AG09319 (cell line): ENCODE measurements around the gene GBF1.

Experiments
- DNase-seq: peaks from one replicate; pipeline ENCODE4 v3.0.0-alpha.2; 2010; ENCODE audit warnings: low read depth; ENCODE audit errors: extremely low read depth
- TF ChIP-seq, protein P1 (sequence below): IDR thresholded peaks from 2 replicates; pipeline ENCODE4 v1.5.1; 2011; ENCODE audit warnings: low read depth, mild to moderate bottlenecking, inconsistent platforms, low read length, moderate library complexity

Gene GBF1

DNA sequence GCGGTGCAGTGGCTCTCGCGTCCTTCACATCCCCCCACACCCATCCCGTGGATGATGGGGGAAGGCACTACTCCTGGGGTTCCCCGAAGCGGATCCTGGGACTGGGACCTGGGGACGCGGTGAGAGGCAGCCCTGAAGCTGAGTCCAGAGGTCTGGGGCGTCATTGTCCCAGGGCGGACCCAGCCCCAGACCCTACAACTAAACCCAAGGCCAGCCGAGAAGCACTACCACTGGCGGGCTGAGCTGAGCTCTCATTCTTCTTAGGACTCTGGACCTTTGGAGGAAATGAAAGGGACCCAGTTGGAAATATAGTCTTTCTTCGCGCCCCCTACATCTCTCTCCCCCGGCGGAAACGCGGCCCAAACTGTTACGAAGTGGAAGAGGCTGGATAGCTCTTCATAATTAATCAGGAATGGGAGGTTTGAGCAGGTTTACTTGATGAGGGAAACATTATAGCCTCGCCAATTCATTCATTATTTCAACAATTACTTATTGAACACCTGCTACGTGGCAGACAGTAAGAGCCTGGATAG is 174.9 kb downstream of the GBF1 start:
- TF ChIP-seq, protein P1, sequence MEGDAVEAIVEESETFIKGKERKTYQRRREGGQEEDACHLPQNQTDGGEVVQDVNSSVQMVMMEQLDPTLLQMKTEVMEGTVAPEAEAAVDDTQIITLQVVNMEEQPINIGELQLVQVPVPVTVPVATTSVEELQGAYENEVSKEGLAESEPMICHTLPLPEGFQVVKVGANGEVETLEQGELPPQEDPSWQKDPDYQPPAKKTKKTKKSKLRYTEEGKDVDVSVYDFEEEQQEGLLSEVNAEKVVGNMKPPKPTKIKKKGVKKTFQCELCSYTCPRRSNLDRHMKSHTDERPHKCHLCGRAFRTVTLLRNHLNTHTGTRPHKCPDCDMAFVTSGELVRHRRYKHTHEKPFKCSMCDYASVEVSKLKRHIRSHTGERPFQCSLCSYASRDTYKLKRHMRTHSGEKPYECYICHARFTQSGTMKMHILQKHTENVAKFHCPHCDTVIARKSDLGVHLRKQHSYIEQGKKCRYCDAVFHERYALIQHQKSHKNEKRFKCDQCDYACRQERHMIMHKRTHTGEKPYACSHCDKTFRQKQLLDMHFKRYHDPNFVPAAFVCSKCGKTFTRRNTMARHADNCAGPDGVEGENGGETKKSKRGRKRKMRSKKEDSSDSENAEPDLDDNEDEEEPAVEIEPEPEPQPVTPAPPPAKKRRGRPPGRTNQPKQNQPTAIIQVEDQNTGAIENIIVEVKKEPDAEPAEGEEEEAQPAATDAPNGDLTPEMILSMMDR = no peak
- no peak for DNase-seq

DNA sequence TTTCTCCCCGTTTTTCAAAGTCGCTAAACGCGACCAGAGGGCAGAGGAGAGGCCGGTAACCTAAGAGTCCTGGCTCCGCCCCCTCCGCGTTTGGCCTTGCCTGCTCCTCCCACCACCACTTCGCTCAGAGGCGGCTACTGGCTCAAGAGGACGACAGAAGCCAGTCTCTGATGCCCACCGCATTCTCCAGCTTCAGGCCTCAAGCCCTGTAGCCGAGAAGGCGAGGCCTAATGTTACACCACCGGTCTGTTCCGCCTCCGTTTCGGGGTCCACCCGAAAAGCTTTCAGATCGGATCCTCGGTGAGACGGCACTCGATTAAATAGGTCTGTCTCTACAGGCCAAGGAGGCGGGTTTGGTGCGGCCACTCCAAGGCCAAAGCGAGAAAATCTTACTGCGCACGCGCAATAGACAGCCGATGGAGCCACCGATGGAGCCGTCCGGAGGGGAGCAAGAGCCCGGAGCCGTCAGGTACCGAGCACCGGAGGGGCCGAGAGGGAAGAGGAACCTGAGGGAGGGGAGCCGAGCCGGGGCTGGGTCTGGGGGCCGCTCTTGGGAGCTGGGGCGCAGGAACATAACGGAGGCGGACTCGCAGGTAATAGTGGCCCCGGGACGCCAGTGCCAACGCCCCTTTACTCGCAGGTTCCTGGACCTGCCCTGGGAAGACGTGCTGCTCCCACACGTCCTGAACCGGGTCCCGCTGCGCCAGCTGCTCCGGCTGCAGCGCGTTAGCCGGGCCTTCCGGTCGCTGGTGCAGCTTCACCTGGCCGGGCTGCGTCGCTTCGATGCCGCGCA is 175.6 kb downstream of the GBF1 start, which contains the start of gene FBXL15:
FBXL15 (plus strand) TSS at position 123 of the 793 bp plus-strand sequence; CDS start at position 417, 294 bp downstream.
- DNase-seq = peak; percentile 90
- TF ChIP-seq, protein P1 = no peak

DNA sequence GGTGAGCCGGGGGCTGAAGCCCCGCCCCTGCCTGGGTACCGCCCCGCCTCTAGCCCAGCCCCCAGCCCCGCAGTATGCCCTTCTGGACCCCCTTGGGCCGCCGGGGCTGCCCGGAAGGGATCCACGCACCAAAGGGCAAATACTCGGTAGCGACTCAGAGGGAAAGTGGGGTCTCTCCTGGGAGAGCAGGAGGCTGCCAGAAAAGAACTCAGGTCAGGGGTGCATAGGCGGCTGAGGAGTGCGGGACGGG is 176.1 kb downstream of the GBF1 start:
- no peak for DNase-seq
- TF ChIP-seq, protein P1 = no peak

DNA sequence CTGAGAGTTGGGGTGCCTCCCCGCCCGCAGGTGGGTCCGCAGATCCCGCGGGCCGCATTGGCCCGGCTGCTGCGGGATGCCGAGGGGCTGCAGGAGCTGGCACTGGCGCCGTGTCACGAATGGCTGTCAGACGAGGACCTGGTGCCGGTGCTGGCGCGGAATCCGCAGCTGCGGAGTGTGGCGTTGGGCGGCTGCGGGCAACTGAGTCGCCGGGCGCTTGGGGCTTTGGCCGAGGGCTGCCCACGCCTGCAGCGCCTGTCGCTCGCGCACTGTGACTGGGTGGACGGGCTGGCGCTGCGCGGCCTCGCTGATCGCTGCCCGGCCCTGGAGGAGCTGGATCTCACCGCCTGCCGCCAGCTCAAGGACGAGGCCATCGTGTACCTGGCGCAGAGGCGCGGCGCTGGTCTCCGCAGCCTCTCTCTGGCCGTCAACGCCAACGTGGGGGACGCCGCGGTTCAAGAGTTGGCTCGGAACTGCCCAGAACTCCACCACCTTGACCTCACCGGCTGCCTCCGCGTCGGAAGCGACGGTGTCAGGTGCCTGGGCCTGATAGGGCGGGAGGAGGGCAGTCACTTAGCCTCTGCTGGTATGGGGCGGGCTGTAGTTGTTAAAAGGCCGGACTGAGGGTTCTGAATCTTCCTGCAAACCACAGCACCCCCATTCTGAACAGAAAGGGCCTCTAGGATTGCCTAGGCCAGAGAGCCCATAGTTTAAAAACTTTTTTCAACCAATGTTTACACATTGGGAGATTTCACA is 176.6 kb downstream of the GBF1 start:
- DNase-seq = no peak

DNA sequence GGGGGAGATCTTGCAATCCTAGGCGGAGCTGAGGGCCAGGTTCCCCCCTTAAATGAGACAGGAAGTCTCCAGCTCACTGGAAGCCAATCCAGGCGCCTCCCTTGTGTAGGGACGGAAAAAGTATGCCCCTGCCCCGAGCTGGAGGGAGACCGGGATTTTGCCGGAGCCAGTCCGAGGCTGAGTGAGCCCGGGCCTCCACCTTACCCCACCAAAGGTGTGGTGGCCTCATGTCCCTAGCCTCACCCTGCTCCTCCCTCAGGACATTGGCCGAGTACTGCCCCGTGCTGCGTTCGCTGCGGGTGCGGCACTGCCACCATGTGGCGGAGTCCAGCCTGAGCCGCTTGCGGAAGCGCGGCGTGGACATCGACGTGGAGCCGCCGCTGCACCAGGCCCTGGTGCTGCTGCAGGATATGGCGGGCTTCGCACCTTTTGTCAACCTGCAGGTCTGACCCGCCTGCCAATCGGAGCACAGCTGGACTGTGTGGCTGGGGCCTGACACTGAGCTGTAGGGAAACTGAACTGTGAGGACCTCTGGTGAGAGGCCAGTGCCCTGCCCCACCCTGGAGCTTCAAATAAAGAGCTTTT is 177.3 kb downstream of the GBF1 start:
- peak; percentile 37 for DNase-seq
- TF ChIP-seq, protein P1 = peak; percentile 85

More for the DNA sequence above, 176.6 kb downstream of the GBF1 start:
- TF ChIP-seq, protein P1 = no peak

DNA sequence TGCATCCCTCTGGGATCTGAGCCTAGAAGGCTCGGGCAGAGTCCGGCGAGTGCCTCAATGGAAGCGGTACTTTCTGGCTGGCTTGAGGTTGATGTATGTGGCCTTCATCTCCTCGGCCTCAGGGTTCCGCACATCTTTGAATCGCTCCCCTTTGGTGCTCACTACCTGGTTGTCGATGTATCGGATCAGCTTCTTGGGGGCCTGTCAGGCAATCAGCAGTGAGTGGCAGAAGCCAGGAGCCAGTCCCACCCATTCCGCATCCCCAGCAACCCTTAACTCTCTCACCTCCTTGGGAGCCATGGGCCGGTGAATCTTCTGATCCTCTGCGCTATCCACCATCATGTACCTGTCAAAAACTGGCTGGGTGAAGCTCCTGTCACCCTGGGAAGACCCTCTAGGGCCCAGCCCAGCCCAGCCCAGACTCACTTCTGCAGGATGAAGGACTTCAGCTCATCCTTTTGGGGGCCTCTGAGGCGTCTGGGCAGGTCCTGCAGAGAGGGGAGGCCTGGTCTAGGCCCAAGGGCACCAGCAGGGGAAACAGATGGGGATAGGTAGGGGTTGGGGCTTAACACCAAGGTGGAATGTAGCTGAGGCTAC is 178.1 kb downstream of the GBF1 start:
- no peak for DNase-seq
- TF ChIP-seq, protein P1 = no peak
